Panc1 (cell line): ENCODE data around the gene CLEC4M. TPM values are rescaled to one million over a fixed set of nuclear protein-coding genes. Genes with fewer than 3 reads are reported as not detected.

Source experiments
- ATAC-seq: fragments of 200-7000 bp; cut with Tn5 transposase; 2 replicates; pipeline ENCODE4 v1.9.1; 2020; ENCODE audit warnings: mild to moderate bottlenecking, moderate library complexity
- BruUV-seq: library from RNA; stranded (reverse); fragments of 400-500 nt; replicated peaks from 2 replicates; lab custom pipeline; 2021; lab: Mats Ljungman, UMichigan
- CTCF ChIA-PET: fragments of 300-600 bp; sonication (Branson Sonifier 250); formaldehyde crosslinking; loops from one replicate; lab custom pipeline; 2022; ENCODE audit warnings: antibody characterized with exemption; lab: Charles Lee
- POLR2A ChIA-PET: fragments of 300-600 bp; sonication (Branson Sonifier 250); formaldehyde crosslinking; loops from one replicate; lab custom pipeline; 2022; ENCODE audit warnings: antibody characterized with exemption; lab: Charles Lee
- DNase-seq: peaks from one replicate; pipeline ENCODE4 v3.0.0-alpha.2; 2010; ENCODE audit warnings: low read depth, low spot score
- H3K27ac ChIP-seq: 2 replicates; pipeline ENCODE4 v1.5.1; 2011; ENCODE audit warnings: mild to moderate bottlenecking, low read length, inconsistent platforms
- H3K27me3 ChIP-seq: fragments of 200-500 bp; sonication (Bioruptor generic); 2 replicates; pipeline ENCODE4 v1.6.0; 2014; ENCODE audit warnings: low read length, inconsistent platforms; ENCODE audit not compliant: control insufficient read depth, insufficient read depth
- H3K36me3 ChIP-seq: fragments of 200-500 bp; sonication (Bioruptor generic); 2 replicates; pipeline ENCODE4 v1.5.1; 2014; ENCODE audit warnings: inconsistent platforms, mild to moderate bottlenecking, low read length, moderate library complexity; ENCODE audit not compliant: control insufficient read depth, insufficient read depth
- H3K4me1 ChIP-seq: 2 replicates; pipeline ENCODE4 v1.5.1; 2011; ENCODE audit warnings: inconsistent platforms, mild to moderate bottlenecking, low read length, moderate library complexity; ENCODE audit not compliant: control insufficient read depth, insufficient read depth
- H3K4me3 ChIP-seq, 2 experiments: 2 replicates each; pipeline ENCODE4 v1.5.1; 2011 to 2012; ENCODE audit warnings: low read depth in 2 of 2, low read length in 2 of 2, mild to moderate bottlenecking in 2 of 2, inconsistent platforms in 1 of 2, moderate library complexity in 1 of 2
- H3K9me3 ChIP-seq: fragments of 200-500 bp; sonication (Bioruptor generic); 2 replicates; pipeline ENCODE4 v1.5.1; 2014; ENCODE audit warnings: low read depth, mild to moderate bottlenecking, inconsistent platforms, low read length, moderate library complexity; ENCODE audit not compliant: control insufficient read depth, insufficient read depth
- POLR2AphosphoS5 ChIP-seq: IDR thresholded peaks from 2 replicates; pipeline ENCODE4 v1.6.1; 2012; ENCODE audit warnings: mild to moderate bottlenecking, low read depth, low read length, moderate library complexity
- SIN3A ChIP-seq: IDR thresholded peaks from 2 replicates; pipeline ENCODE4 v1.6.1; 2012; ENCODE audit warnings: low read depth, mild to moderate bottlenecking, low read length, moderate library complexity, borderline replicate concordance; ENCODE audit not compliant: insufficient read depth
- TCF7L2 ChIP-seq: IDR thresholded peaks from 2 replicates; pipeline ENCODE4 v1.6.1; 2011; ENCODE audit warnings: mild to moderate bottlenecking, low read depth, low read length, inconsistent platforms
- in situ Hi-C: cut with HindIII; loops from 2 replicates; pipeline ENCODE4 v1.10.0; 2016; ENCODE audit warnings: low sequenced_read_pairs, low pct_unique_long_range_greater_than_20kb
- intact Hi-C: fragments of 100-400 bp; cut with micrococcal nuclease; formaldehyde crosslinking; loops from one replicate; pipeline ENCODE4 v1.10.0; 2022; ENCODE audit not compliant: unreplicated experiment
- total RNA-seq: library from RNA; stranded (reverse); gene quantifications from one replicate; pipeline ENCODE4 v1.2.1, GENCODE V29; 2021; ENCODE audit not compliant: unreplicated experiment
- TF ChIP-seq, protein P1 (sequence below): fragments of 450-650 bp; IDR thresholded peaks from 2 replicates; pipeline ENCODE4 v1.5.1; 2017; ENCODE audit warnings: mild to moderate bottlenecking
- TF ChIP-seq, protein P2 (sequence below), 2 experiments: IDR thresholded peaks; 2 replicates each; pipeline ENCODE4 v1.6.1; 2011 to 2012; ENCODE audit warnings: low read depth in 2 of 2, control low read depth in 1 of 2, low read length in 1 of 2, mild to moderate bottlenecking in 1 of 2, moderate library complexity in 1 of 2; ENCODE audit not compliant: insufficient read depth in 1 of 2

The CLEC4M gene
- total RNA-seq, 1 experiment from 2014 or later = not detected

DNA sequence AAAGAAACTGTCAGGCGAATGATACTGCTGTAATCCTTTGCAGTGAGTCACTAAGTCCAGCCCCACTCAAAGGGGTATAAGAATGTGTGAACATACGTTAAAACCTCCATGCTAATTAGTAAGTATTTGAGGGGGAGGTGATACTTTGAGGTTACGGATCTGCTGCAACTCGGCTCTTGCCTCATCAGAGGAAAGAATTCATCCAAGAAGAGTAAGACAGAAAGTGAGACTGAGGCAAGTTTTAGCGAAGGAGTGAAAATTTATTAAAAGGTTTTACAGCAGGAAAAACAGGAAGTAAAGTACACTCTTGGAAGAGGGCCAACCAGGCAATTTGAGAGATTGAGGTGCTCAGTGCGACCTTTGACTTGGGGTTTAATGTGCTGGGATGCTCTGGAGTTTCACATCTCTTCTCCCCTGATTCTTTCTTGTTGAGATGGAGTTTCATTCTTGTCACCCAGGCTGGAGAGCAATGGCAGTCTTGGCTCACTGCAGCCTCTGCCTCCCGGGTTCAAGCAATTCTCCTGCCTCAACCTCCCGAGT lies 9.8 kb downstream of the CLEC4M start:
- CTCF ChIA-PET = no interaction called here
- Histone ChIP-seq H3K36me3 (no peaks in the 10 kb centered on the region), H3K4me3 (no peak overlapping the region), H3K27ac (no peak overlapping the region), H3K4me1 (no peaks in the 10 kb centered on the region; the same call in 1 of the 2 replicates), H3K27me3 (no peaks in the 10 kb centered on the region), H3K9me3 (no peaks in the 10 kb centered on the region)
- BruUV-seq = no TSS peak
- DNase-seq (no peak), ATAC-seq (no peak)
- TF ChIP-seq, protein P1, sequence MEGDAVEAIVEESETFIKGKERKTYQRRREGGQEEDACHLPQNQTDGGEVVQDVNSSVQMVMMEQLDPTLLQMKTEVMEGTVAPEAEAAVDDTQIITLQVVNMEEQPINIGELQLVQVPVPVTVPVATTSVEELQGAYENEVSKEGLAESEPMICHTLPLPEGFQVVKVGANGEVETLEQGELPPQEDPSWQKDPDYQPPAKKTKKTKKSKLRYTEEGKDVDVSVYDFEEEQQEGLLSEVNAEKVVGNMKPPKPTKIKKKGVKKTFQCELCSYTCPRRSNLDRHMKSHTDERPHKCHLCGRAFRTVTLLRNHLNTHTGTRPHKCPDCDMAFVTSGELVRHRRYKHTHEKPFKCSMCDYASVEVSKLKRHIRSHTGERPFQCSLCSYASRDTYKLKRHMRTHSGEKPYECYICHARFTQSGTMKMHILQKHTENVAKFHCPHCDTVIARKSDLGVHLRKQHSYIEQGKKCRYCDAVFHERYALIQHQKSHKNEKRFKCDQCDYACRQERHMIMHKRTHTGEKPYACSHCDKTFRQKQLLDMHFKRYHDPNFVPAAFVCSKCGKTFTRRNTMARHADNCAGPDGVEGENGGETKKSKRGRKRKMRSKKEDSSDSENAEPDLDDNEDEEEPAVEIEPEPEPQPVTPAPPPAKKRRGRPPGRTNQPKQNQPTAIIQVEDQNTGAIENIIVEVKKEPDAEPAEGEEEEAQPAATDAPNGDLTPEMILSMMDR = no peak
- TF ChIP-seq POLR2AphosphoS5 (no peak), SIN3A (no peak), TCF7L2 (no peak)
- TF ChIP-seq, protein P2, sequence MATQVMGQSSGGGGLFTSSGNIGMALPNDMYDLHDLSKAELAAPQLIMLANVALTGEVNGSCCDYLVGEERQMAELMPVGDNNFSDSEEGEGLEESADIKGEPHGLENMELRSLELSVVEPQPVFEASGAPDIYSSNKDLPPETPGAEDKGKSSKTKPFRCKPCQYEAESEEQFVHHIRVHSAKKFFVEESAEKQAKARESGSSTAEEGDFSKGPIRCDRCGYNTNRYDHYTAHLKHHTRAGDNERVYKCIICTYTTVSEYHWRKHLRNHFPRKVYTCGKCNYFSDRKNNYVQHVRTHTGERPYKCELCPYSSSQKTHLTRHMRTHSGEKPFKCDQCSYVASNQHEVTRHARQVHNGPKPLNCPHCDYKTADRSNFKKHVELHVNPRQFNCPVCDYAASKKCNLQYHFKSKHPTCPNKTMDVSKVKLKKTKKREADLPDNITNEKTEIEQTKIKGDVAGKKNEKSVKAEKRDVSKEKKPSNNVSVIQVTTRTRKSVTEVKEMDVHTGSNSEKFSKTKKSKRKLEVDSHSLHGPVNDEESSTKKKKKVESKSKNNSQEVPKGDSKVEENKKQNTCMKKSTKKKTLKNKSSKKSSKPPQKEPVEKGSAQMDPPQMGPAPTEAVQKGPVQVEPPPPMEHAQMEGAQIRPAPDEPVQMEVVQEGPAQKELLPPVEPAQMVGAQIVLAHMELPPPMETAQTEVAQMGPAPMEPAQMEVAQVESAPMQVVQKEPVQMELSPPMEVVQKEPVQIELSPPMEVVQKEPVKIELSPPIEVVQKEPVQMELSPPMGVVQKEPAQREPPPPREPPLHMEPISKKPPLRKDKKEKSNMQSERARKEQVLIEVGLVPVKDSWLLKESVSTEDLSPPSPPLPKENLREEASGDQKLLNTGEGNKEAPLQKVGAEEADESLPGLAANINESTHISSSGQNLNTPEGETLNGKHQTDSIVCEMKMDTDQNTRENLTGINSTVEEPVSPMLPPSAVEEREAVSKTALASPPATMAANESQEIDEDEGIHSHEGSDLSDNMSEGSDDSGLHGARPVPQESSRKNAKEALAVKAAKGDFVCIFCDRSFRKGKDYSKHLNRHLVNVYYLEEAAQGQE (IDR thresholded peaks at IDR 0.05; ENCODE audit: insufficient read depth in 1 of 2, low read depth in 2 of 2, low read length in 1 of 2) = no peak
- intact Hi-C loops = no loop called here
- in situ Hi-C loops = no loop called here
- POLR2A ChIA-PET = no interaction called here

DNA sequence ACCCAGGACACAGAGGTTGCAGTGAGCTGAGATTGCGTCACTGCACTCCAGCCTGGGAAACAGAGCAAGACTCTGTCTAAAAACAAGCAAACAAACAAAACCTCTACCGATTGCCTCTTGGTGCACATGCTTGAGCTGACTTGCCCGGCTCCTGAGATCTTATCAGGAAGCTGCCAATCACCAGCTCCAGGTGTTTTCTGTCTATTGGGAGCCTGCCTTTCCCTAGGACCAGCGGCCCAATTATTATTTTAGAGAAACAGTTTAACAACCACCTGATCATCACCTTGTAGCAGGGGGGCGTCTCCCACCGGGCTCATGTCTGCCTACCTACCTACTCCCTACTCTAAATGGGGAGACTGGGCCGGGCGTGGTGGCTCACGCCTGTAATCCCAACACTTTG lies 10.8 kb downstream of the CLEC4M start:
- ChIA-PET CTCF (no interaction called here), POLR2A (no interaction called here)
- Histone ChIP-seq H3K27ac (no peak overlapping the region), H3K9me3 (no peaks in the 10 kb centered on the region), H3K4me1 (no peaks in the 10 kb centered on the region; the same call in 1 of the 2 replicates), H3K27me3 (no peaks in the 10 kb centered on the region), H3K36me3 (no peaks in the 10 kb centered on the region), H3K4me3 (no peak overlapping the region)
- no peak for TF ChIP-seq POLR2AphosphoS5
- no peak for TF ChIP-seq SIN3A
- TF ChIP-seq TCF7L2 = no peak
- TF ChIP-seq, protein P2 (IDR thresholded peaks at IDR 0.05; ENCODE audit: insufficient read depth in 1 of 2, low read depth in 2 of 2, low read length in 1 of 2) = no peak
- TF ChIP-seq, protein P1 = no peak
- no TSS peak for BruUV-seq
- in situ Hi-C loops = no loop called here
- intact Hi-C loops = no loop called here
- ATAC-seq = no peak
- DNase-seq = no peak
